SU-DHL-6 (cell line): ENCODE results near the gene MATN1.

Source experiments
- CTCF ChIP-seq: fragments of 200-600 bp; sonication (generic); IDR thresholded peaks from one replicate; pipeline ENCODE4 v1.5.1; 2017; ENCODE audit warnings: antibody characterized with exemption, mild to moderate bottlenecking, low read length, moderate library complexity; ENCODE audit not compliant: insufficient read depth, poor library complexity, severe bottlenecking
- EZH2phosphoT487 ChIP-seq: fragments of 200-600 bp; sonication (generic), shearing (Covaris generic); conservative IDR thresholded peaks from 2 replicates; pipeline ENCODE4 v1.6.1; 2018; ENCODE audit warnings: mild to moderate bottlenecking, antibody characterized with exemption, low read length, moderate library complexity, mixed read lengths

GRCh38 chr1:30696831-30697230 lies 26.6 kb downstream of the MATN1 start:
- no peak for TF ChIP-seq CTCF
- TF ChIP-seq EZH2phosphoT487 = no peak
